ACHN (cell line): ENCODE measurements around the gene B3GNT4.
A peak's percentile ranks its signal among the peaks of the same experiment; 100 is the strongest.
"Not testable (repeated sequence)": the region's sequence is repeated elsewhere in the genome, so short reads cannot be mapped to it uniquely, and the experiment has no call there.

ENCODE experiments used
- DNase-seq: peaks from one replicate; pipeline ENCODE4 v3.0.0-alpha.2; 2015
- in situ Hi-C: cut with HindIII; loops from 2 replicates; pipeline ENCODE4 v1.10.0; 2017; ENCODE audit warnings: low sequenced_read_pairs, low pct_ligation_motif_present, low pct_unique_long_range_greater_than_20kb

B3GNT4 gene

DNA sequence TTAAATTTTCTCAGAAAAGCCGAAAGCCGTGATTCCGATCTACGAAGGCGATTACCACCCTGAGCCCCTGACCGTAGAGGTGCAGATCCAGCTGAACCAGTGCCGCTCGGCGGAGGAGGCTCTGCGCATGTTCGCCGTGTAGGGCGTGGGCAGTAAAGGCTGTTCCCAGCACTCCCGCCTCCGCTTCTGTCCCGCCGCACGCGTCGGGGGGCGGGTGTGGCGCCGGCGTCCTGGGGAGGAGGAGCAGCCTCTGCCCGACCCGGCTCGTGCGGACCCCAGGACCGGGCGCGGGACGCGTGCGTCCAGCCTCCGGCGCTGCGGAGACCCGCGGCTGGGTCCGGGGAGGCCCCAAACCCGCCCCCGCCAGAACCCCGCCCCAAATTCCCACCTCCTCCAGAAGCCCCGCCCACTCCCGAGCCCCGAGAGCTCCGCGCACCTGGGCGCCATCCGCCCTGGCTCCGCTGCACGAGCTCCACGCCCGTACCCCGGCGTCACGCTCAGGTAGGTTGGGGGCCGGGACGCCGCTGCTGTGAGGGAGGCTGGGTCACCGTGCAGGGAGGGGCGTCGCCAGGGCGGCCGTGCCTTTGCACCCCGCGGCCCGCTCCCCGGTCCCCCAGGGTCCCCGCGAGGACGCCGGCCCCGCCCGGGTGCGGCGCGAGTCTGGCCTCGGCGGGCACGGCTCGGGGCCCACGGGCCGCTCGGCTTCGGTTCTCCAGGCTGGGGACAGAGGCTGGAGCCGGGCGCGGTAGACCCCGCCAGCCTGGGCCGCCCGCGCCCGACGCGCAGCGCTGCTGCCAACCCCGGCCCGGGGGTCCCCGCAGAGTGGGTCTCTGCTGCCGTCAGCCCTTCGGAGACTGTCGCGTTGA is at the start of gene B3GNT4:
TSS of gene B3GNT4 (plus strand) at position 409 of the 866 bp plus-strand sequence. CDS start 910 bp downstream, outside the sequence.
- peak; percentile 77 for DNase-seq
- in situ Hi-C loops, result no loop called here

DNA sequence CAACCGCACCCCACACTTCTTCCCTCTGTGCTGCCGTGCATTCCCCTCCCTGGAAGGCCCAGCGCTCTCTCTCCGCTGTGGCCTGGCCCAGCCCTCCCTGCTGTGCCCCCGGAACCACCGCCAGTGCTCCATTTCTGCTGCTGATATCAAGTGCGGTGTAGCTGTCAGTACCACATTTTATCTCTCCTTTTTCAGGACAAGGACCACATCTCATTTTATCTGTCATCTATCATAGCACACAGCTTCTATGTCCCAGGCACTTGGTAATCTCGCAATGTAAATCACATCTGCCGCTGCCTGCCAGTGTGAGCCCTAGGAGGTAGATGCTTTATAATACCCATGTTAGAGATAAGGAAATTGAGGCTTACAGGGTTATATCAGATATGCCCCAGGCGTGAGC is 47.8 kb upstream of the B3GNT4 start:
- DNase-seq, result no peak
- in situ Hi-C loops, result no loop called here

DNA sequence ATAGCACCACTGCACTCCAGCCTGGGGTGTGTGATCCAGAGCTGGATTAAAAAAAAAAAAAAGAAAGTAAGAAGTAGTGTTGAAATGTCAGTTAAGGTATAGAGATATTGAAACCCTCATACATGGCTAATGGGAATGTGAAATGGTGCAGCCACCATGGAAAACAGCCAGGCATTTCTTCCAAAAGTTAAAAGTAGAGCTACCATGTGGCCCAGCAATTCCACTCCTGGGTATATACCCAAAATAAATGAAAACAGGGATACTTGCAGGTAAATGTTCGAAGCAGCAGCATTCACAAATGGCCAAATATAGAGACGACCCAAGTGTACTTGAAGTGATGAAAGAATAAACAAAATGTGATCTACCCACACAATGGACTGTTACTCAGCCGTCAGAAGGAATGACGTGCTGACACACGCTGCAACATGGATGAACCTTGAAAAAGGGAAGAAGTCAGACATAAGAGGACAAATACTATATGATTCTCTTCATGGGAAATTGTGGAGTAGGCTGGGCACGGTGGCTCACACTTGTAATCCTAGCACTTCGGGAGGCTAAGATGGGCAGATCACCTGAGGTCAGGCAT is 44.7 kb upstream of the B3GNT4 start:
- in situ Hi-C loops, result no loop called here

DNA sequence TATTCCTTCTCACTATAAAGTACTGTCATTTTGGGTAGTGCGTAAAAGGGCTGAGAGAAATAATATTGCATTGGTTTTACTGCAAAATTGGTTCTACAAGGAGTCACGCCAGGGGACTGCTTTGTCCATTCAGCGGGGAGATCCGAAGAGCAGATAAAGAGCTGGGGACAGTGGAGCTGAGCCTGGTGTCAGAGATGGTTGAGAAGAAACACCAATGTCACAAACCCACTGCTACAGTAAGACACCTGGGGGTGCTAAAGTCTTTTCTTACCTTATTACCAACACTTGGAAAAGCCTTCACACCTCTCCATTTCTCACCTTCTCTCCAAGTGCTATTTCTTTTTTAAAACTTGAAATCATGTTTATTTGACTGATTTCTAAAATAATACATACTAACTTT is 43.6 kb upstream of the B3GNT4 start:
- no peak for DNase-seq
- in situ Hi-C loops, result no loop called here

More for the DNA sequence above, 44.7 kb upstream of the B3GNT4 start:
- no peak for DNase-seq

DNA sequence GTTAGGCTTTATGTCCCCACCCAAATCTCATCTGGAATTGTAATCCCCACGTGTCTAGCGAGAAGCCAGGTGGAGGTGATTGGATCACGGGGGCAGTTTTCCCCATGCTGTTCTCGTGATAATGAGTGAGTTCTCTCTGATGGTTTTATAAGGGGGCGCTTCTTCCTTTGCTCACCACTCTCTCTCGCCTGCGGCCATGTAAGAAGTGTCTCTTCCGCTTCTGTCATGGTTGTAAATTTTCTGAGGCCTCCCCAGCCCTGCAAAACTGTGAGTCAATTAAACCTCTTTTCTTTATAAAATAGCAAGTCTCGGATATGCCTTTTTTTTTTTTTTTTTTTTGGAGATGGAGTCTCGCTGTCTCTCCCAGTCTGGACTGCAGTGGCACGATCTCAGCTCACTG is 42.7 kb upstream of the B3GNT4 start:
- in situ Hi-C loops, result no loop called here
- DNase-seq, result no peak

DNA sequence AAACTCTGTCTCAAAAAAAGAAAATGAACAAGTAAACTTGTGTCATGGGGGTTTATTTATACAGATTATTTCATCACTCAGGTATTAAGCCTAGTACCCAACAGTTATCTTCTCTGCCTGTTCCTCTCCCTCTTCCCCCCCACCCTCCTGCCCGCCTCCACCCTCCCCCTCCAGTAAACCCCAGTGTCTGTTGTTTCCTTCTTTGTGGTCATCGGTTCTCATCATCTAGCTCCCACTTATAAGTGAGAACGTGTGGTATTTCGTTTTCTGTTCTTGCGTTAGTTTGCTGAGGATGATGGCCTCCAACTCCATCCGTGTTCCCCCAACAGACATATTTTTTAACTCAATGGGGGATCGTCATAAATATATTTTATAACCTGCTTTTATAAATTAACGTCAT is 41.8 kb upstream of the B3GNT4 start:
- in situ Hi-C loops, result no loop called here
- DNase-seq, result no peak

DNA sequence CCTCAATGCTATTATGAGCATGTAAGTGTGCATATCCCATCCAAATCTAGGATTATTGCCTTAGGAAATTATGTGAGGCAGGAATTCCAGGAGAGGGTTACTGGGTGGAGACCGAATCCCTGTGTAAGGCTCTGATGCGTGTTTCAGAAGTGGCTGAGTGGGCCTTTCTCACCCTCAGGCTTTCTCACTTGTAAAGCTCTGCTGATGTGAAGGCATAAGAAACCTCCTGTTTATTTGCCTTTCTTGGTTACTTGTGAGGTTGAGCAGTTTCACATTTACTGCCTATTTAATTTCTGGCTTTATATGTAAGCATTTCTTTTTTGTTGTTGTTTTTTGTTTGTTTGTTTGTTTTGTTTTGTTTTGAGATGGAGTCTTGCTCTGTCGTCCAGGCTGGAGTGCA is 40.5 kb upstream of the B3GNT4 start:
- DNase-seq, result no peak
- in situ Hi-C loops, result no loop called here

DNA sequence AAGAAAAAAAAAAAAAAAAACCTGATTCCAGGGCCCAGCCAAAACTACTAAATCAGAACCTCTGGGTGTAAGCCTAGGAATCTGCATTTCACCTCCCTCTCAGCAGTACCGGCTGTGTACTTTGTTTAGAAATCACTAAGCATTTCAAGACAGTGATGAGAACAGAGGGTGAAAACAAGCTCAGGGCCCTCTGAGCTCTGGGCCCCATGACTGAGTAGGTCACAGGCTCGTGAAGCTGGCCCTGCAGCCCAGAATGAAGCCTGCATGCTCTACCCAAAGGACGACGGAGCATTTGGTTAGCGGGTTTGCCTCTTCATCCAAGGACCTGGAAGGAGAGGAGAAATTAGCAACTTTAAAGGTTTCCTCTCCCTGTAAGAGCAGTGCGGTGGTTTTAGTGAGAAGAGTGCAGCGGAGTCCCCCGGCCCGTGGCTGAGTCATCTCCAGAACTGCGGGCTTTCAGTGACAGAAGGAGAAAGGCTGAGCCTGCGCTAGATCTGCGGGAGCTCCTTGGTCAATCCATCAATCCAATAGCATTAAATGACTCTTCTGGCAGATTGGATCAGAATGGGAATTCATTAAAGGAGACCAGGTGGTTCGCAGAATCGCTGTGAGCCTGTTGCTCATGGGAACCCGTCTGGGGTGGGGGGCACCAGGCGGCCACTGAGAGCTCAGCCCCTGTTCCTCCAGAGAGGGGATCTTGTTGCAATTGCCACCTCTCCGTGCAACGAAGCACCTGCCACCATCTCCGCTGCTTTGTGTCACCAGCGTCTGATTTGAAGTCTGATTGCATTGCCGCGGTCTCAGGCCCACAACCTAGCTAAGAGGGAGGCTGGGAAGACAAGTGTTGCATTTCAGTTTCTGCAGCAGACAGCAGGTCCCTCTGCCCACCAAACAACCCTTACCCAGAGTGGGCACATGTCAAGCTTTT is 36.8 kb upstream of the B3GNT4 start:
- no peak for DNase-seq
- in situ Hi-C loops, result no loop called here

DNA sequence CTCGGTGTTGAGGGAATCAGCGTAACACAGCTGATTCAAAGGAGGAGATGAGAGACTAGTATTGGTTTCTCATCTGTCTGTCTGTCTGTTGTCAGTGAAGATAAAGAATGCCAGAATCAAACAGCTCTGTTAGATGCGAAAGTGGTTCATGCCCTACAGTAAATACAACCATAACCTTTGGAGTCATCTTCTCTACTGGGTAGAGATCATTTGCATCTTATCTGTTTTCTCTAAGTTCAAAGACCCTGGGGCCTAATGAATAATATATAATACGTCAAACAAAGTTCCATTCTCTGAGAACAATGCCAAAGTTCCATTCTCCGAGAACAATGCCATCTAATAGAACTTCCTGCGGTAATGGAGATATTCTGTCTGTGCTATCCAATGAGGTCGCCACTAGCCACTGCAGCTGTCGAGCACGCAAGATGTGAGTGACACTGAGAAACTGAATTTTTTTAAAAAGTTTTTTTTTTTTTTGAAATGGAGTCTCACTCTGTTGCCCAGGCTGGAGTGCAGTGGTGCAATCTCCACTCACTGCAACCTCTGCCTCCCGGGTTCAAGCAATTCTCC is 36.1 kb upstream of the B3GNT4 start:
- DNase-seq, result no peak
- in situ Hi-C loops, result no loop called here

DNA sequence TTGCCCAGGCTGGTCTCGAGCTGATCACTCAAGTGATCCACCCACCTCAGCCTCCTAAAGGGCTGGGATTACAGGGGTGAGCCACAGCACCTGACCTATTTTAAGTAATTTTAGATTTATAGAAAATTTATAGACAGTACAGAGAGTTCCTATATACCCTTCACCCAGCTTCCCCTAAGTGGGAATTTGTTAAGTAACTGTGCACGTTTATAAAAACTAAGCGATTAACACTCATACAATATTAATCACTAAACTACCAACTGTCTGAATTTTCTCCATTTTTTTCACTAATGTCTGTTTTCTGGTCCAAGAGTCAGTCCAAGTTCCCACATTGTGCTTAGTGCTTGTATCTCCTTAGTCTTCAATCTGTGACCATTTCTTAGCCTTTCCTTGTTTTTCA is 35.0 kb upstream of the B3GNT4 start:
- in situ Hi-C loops, result no loop called here
- no peak for DNase-seq

DNA sequence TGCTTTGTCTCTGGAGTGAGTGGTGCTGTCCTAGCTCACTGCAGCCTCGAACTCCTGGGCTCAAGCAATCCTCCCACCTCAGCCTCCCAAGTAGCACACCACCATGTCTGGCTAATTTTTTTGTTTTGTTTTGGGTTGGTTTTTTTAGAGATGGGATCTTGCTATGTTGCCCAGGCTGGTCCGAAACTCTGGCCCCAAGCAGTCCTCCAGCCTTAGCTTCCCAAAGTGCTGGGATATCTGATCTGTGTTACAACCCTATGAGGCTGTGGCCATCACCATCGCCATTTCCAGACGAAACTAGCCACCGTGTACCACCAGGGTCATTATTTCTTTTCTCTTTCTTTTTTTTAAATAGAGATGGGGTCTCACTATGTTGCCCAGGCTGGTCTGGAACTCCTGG is 32.1 kb upstream of the B3GNT4 start:
- DNase-seq, result no peak
- in situ Hi-C loops, result no loop called here

DNA sequence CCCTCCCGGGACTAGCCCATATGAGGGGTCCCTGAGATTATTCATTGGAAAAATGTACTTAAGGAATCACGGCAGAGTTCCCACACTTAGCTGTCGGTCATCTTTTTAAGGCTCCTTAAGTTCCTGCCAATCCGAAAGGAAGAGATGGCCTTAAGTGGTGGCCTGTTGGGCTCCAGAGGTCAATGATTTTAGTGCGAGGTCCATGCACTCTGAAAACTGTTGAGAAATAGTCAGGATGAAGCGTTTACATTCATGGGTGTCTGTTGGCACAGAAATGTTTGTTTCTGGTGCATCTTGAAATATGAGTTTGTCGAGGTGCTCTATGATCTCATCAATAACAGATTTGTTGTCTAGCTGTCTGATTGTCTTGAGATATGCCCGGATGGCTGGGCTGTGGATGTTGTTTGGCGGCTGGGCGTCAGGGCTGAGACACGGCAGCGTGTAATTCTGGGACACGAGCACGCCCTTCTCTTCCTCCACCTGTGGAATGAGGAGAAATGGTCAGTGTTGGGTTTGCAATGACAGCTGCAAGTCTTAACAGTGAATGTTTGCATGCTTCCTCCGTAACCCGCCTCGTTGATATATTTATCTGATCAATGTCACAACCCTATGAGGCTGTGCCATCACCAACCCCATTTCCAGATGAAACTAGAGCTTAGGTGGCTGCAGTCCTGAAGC is 31.1 kb upstream of the B3GNT4 start:
- in situ Hi-C loops, result no loop called here
- no peak for DNase-seq

DNA sequence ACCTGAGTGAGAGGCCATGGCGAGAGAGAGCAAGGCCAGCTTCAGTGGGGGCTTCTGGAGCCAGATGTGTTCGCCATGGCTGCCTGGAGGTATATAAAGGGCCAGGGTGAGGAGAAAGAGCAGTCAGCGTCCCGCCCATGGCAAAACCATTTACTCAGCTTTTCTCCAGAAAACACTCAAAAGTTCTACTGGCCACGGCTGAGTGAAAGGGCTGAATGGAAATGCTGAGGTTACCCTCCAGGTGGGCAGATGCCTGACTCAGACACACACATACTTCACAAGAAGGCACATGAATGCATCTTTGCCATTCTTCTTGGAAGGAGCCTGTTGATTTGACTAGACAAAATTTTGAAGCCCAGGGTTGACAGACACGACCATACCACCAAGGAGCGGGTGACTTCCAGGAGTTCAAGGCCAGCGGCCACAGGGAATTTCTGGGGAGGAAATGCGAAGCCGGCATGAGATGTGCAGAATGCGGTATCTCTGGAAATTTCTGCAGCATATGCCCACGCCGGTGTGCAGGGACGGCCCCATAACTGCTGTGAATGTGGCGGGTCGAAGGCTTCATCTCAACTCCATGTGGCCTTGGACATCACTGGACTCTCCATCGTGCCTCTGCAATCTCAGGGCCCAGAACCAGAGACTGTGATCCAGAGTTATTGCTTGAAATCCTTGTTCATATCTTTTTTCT is 29.2 kb upstream of the B3GNT4 start, which contains the start of gene IL31:
TSS of gene IL31 (minus strand) at position 67 of the 691 bp plus-strand sequence. CDS start at position 18, 49 bp downstream.
- in situ Hi-C loops, result no loop called here
- no peak for DNase-seq

DNA sequence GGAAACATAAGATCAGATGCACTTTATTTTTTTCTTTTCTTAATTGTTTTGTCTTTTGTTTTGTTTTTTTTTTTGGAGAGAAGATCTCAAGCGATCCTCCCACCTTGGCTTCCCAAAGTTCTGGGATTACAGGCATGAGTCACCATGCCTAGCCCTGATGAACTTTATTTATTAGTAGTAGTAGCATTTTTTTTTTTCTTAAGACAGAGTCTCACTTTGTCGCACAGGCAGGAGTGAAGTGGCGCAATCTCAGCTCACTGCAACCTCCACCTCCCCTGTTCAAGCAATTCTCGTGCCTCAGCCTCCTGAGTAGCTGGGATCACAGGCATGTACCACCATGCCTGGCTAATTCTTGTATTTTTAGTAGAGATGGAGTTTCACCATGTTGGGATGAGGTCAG is 27.0 kb upstream of the B3GNT4 start:
- DNase-seq, in situ Hi-C loops: not testable (repeated sequence)

DNA sequence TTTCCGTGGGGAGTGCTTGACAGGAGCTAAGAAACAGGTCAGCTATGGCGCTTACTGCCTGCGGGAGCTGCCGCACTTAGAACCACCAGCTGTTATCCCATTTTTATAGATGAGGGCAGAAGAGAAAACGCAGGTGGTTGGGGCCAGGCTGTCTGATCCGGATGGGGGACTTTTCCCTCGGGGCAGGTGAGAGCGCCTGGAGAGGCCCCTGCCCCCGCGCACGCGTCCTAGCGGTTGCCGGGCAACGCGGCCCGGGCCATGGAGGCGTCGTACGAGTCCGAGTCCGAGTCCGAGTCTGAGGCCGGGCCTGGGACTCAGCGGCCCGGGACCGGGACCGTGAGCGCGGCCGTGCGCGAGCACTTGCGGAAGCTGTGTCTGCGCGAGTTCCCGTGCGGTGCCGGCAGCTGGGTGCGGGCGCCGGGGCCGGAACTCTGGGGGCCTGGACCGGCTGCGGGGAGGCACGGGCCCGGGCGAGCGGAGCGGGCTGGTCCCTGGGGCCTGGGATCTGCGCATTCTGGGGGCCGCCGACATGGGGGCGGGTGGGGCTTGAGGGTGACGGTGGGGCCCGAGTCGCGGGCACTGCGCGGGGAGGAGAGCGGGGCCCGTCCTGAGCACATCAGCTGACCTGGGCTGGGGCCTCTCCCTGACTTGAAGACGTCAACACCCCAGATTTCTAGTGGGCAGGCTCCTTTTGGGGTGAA is 20.5 kb upstream of the B3GNT4 start, which contains the start of gene LRRC43:
TSS of gene LRRC43 (plus strand) at position 237 of the 701 bp plus-strand sequence. CDS start at position 259, 22 bp downstream.
- DNase-seq, result no peak
- in situ Hi-C loops, result no loop called here

DNA sequence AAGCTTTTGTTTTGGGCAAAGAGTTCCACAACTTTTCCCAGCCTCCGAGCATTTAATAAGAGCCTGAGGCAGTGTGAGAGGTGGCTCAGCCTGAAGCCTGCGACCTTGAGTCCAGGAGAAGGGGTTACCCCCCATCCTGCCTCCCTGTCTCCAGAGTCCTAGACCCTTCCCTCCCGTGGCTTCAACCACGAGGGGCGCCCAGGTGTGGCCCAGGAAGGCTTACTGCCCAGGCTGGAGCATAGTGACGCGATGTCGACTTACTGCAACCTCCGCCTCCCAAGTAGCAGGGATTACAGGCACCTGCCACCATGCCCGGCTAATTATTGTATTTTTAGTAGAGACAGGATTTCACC is 19.9 kb upstream of the B3GNT4 start:
- no peak for DNase-seq
- in situ Hi-C loops, result no loop called here

DNA sequence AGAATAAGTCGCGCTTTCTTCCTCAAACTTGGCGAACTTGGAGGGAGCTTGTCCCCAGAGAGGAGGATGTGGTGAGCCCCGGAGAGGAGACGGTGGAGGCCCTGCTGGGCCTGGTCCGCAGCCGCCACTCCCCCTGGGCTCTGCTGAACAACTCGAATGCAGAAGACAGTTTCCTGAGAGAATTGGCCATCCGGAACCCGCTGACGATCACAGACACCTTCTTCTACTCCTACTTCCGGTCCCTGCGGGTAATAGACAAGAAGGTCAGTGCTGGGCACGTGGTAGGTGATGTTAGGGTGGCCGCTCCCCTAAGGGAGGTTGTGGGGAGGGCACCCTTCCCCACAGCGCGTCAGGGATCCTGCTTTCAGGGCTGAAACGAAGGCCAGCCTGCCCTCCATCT is 19.0 kb upstream of the B3GNT4 start:
- no peak for DNase-seq
- in situ Hi-C loops, result no loop called here
